GM21576 (cell line): ENCODE data around the gene CHN2.

Source experiments
- ATAC-seq: cut with Tn5 transposase; IDR thresholded peaks from one replicate; pipeline ENCODE4 v1.9.1; 2021; ENCODE audit warnings: mild to moderate bottlenecking, moderate library complexity; ENCODE audit not compliant: unreplicated experiment

The CHN2 gene

GRCh38 chr7:29386196-29386765 is 191.7 kb downstream of the CHN2 start:
- ATAC-seq, result no peak

DNA sequence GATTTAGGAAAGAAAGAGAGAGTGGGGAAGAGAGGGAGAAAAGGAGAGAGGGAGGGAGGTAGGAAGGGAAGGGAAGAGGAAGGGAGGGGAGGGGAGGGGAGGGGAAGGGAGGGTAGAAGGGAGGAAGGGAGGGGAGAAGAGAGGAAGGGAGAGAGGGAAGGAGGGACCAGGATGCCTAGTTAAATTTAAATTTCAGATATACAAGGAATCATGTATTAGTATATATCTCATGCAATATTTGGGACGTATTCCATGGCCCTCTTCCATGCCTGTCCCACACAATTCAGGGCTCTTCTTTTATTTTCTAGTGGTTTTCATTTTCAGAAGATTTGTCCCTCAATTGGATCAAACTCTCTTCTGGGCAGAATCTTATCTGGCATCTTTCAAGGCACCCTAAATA is 196.7 kb downstream of the CHN2 start:
- ATAC-seq, result no peak

GRCh38 chr7:29394321-29394720 is 199.7 kb downstream of the CHN2 start:
- no peak for ATAC-seq

DNA sequence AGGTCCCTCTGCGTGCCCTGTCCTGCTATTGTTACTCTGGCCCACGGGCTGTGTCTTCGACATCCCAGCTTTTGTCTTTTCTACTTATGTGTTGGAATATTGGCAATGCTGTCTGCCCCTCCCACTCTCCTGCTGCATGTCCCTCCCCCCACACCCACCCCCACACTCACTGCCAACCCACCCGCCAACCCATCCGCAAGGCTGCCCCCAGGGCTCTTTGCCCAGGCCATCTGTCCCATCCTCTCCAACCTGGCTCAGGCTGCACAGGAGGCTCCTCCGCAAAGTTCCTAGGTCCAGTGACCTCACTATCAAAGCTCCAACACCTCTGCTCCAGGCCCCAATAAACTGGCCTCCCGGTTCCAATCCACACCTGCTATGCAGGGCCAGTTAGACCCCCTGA is 202.0 kb downstream of the CHN2 start:
- ATAC-seq, result no peak

DNA sequence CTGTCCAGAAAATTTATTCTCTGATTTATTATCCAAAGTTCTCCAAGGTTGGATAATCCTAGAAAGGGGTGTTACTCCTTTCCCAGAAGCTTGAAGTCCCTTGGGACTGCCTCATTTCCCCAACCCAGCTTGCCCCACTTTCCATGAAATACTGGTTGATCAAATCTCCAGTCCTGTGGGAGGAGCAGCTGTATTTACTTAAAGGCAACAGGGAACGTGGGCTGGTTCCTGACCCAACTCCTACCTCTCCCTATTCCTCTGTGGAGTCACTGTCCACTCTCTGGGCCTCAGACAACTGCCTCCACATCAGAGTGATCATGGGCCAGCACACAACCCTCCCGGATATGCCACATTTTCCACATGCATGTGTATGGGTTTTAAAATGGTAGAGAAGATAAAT is 202.8 kb downstream of the CHN2 start:
- ATAC-seq, result no peak

DNA sequence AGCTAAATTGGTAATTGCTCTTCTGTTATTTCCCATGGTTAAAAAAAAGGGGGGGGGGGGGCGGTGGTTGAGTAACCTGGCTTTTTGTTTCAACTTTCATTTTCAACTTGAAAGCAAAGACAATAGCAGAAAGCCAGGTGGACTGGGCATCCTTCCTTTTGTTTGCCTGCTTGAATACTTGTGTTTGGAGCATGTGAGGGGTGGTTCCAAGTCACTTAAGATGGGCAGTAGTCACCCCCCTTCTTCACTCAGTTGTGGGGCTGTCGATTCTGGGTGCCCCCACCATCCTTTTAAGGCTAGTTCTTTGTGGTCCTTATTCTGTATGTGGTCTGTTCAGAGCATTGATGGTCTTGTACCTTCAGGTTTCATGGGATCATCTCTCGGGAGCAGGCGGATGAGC is 203.4 kb downstream of the CHN2 start:
- no peak for ATAC-seq

GRCh38 chr7:29400437-29400836 is 205.9 kb downstream of the CHN2 start:
- no peak for ATAC-seq

DNA sequence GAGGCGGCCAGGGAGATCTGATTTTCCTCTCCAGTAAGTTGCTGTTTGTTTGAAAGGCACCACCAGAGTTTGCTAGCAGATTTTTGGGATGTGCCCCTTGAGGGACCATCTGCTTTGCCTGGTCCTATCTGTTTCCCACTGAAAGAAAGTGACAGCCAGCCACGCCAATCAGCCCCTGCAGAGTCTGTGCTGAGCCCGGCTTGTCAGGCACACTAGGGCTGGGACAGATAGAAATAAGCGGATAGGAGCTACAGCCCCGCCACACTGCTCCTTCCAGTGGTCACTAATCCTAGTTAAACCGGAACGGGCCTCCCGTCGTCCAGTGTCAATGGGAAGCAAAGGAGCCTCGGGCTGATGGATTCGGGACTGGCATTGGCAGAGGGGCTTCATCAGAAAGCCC is 207.2 kb downstream of the CHN2 start:
- no peak for ATAC-seq

- no peak for ATAC-seq
Observed at GRCh38 chr7:29405891-29406290, 211.3 kb downstream of the CHN2 start.

DNA sequence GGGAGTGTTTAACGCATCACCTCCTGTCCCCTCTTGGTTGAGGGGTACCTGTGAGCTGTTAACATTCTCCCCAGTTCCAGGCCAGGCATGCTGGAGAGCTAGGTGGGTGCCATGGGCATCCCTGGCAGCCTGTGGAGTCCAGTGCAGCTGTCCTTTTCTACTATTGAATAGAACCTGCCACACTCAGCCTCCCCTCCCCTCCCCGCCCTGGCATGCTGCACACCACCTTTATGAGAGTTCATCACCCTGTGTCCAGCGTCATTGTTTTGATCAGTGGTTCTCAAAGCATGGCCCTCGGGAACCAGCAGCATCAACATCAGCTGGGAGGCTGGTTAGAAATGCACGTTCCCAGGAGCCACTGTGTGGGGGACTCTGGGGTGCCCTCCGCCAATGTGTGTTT is 211.8 kb downstream of the CHN2 start:
- ATAC-seq, result no peak

- ATAC-seq, result no peak
Observed at GRCh38 chr7:29408841-29409243, 214.3 kb downstream of the CHN2 start.

DNA sequence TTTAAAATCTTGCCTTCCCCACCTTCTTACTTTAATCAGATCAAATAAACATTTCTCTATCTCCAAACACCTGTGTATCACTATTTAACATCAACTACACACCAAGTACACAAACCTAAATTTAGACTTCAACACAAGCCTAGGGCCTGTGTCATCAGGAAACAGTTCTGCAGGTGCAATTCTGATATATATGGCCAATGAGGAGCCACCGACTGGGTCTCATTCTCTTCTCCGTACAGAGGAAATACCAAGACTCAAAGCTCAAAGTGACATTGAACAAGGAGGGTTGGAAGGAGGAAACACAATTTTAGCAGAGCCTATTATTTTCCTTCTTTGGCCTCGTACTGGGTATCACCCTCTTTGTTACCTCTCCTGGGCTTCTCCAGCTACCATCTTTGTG is 216.4 kb downstream of the CHN2 start:
- ATAC-seq, result no peak

- ATAC-seq, result no peak
Observed at GRCh38 chr7:29412912-29413311, 218.3 kb downstream of the CHN2 start.

DNA sequence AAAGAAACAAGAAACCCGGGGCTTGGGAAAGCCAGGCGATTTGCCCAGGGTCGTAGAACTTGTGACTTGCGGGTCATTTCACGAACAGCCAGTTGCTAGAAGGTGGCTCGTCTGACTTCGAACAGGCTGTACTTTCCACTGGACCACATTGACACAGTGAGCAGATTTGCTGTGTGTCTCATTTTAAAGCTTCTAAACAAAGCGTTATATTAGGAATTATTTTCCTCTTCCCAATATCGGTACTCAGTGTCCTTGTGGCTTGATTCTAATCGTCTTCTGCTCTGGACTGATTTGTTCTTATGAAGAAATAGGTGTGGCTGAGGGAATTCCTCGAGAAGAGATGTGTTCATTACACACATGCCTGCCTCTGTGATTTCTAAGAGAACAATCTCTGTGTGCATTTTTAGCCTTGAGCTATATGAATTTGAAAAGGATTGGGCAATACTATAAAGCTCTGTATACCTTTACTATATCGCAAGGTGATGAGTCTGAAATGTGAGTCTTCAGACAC is 219.1 kb downstream of the CHN2 start:
- ATAC-seq, result no peak

DNA sequence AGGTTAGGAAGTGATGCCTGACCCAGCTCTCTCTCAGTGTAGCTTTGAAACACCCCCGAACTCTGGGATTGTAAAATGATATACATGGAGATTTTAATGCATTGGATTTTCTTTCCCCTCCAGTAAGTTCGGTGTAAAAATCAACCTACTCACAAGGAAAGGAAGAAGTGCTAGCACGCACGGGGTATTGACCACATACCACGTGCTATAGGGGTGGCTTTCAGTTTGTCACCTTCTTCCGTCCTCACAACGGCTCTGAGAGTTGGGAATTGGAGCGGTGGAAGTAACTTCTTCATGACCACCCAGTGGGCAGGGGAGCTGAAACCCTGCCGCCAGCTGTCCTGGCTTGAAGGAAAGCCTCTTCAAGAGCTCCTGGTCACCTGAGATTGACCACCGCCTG is 219.6 kb downstream of the CHN2 start:
- ATAC-seq, result no peak

GRCh38 chr7:29415215-29415614 is 220.6 kb downstream of the CHN2 start:
- no peak for ATAC-seq

- ATAC-seq, result no peak
Observed at GRCh38 chr7:29416276-29416937, 221.8 kb downstream of the CHN2 start.

DNA sequence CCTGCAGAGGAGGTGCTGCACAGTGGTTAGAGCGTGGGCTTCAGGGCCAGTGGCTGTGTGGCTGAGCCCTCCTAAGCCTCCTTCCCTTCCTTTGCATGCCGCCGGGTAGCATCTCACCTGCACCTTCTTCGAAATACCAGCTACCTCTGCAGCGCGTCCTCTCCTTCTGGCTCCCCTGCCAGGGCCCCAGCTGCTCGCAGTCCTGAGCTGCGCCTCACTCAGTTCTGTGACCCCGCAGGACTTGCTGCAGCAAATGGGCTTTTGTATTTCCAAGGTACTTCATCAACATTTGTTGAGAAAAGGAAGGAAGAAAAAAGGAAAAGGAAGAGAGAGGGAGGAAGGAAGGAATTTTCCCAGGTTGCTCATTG is 222.3 kb downstream of the CHN2 start:
- ATAC-seq, result no peak

DNA sequence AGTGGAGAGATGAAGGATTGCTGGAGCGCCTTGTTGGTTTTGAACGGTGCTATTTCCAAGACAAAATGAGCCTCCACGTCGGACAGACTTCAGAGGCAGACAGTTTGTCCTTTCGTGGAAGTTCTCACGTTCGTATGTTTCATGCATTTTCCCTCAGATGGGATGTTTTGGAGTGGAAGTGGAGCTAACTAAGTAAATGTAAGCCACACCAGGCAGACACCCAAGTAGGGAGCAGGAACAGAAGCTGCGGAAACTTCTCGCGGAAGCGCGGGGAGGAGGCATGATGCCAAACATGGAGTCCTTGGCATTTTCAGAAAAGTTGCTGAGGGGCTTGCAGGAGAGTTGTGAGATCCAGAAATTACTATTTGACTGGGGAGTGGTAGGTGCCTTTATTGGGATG is 223.5 kb downstream of the CHN2 start:
- no peak for ATAC-seq

DNA sequence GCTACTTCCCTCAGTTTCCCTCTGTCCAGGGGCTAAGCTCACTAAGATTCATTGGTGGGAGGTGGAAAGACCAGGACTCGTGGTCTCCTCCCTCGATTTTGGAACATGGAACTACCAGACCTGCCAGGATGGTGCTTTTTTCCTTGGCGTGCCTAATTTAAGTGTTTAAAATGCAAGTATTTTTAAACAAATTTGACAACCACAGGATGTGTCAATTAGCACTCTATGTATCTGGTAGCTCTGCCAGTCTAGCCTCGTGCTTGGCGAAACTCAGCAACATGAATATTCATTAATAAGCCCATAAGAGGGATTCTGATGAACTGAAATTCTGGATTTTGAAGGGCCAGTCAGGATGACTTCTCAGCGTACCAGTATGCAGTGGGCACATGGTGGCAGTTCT is 224.1 kb downstream of the CHN2 start:
- no peak for ATAC-seq

GRCh38 chr7:29420011-29420410 is 225.4 kb downstream of the CHN2 start:
- ATAC-seq, result no peak

- ATAC-seq, result no peak
Observed at GRCh38 chr7:29421010-29421956, 226.7 kb downstream of the CHN2 start.
